ENCODE data around the gene BTBD2.
"Not testable (repeated sequence)": the region's sequence is repeated elsewhere in the genome, so short reads cannot be mapped to it uniquely, and the experiment has no call there.

BTBD2 gene

GRCh38 chr19:1997353-1998233 is 17.9 kb downstream of the BTBD2 start:
- TF ChIP-seq CTCF (IDR thresholded peaks at IDR 0.05; ENCODE audit: insufficient read depth, low read depth, low read length, missing control alignments), result no peak
- H3K4me3 ChIP-seq (ENCODE audit: low read depth, low read length), result no peak overlapping the region

GRCh38 chr19:1992759-1993260 is 22.7 kb downstream of the BTBD2 start:
- no peak for TF ChIP-seq CTCF (IDR thresholded peaks at IDR 0.05; ENCODE audit: insufficient read depth, low read depth, low read length, missing control alignments)
- no peak for DNase-seq (ENCODE audit: low read depth)
- no peak overlapping the region for H3K4me3 ChIP-seq (ENCODE audit: low read depth, low read length)

More at GRCh38 chr19:1997353-1998233, 17.9 kb downstream of the BTBD2 start:
- no peak for DNase-seq (ENCODE audit: low read depth)

GRCh38 chr19:1991018-1991913 is 24.2 kb downstream of the BTBD2 start:
- no peak for DNase-seq (ENCODE audit: low read depth)
- no peak overlapping the region for H3K4me3 ChIP-seq (ENCODE audit: low read depth, low read length)
- TF ChIP-seq CTCF (IDR thresholded peaks at IDR 0.05; ENCODE audit: insufficient read depth, low read depth, low read length, missing control alignments), result no peak

GRCh38 chr19:1990230-1991017 is 25.1 kb downstream of the BTBD2 start:
- no peak for DNase-seq (ENCODE audit: low read depth)
- H3K4me3 ChIP-seq (ENCODE audit: low read depth, low read length), result no peak overlapping the region
- no peak for TF ChIP-seq CTCF (IDR thresholded peaks at IDR 0.05; ENCODE audit: insufficient read depth, low read depth, low read length, missing control alignments)

GRCh38 chr19:1989513-1990229 is 25.8 kb downstream of the BTBD2 start:
- no peak for DNase-seq (ENCODE audit: low read depth)
- no peak for TF ChIP-seq CTCF (IDR thresholded peaks at IDR 0.05; ENCODE audit: insufficient read depth, low read depth, low read length, missing control alignments)
- H3K4me3 ChIP-seq (ENCODE audit: low read depth, low read length), result no peak overlapping the region

GRCh38 chr19:1988464-1988863 is 27.1 kb downstream of the BTBD2 start:
- not testable (repeated sequence) for H3K4me3 ChIP-seq (ENCODE audit: low read depth, low read length); DNase-seq (ENCODE audit: low read depth)
